Measurements from ENCODE around the gene SMPD4.
"Not testable (repeated sequence)": the region's sequence is repeated elsewhere in the genome, so short reads cannot be mapped to it uniquely, and the experiment has no call there.

The SMPD4 gene

GRCh38 chr2:130157354-130157753 lies 24.0 kb downstream of the SMPD4 start:
- not testable (repeated sequence) for DNase-seq

GRCh38 chr2:130156624-130157004 lies 24.8 kb downstream of the SMPD4 start:
- no peak for DNase-seq

GRCh38 chr2:130155956-130156623 lies 25.3 kb downstream of the SMPD4 start:
- DNase-seq: peak; percentile 71

- DNase-seq: no peak
Measured at GRCh38 chr2:130154773-130155765, 26.3 kb downstream of the SMPD4 start.

- not testable (repeated sequence) for DNase-seq
Measured at GRCh38 chr2:130154423-130154770, 27.0 kb downstream of the SMPD4 start.

- not testable (repeated sequence) for DNase-seq
Measured at GRCh38 chr2:130153721-130154422, 27.5 kb downstream of the SMPD4 start.

GRCh38 chr2:130152816-130153595 lies 28.4 kb downstream of the SMPD4 start:
- DNase-seq: no peak

GRCh38 chr2:130152136-130152815 lies 29.1 kb downstream of the SMPD4 start:
- DNase-seq: not testable (repeated sequence)

GRCh38 chr2:130151145-130151512 lies 30.3 kb downstream of the SMPD4 start:
- not testable (repeated sequence) for DNase-seq

- no peak for DNase-seq
Measured at GRCh38 chr2:130150181-130151144, 30.9 kb downstream of the SMPD4 start.

- DNase-seq: not testable (repeated sequence)
Measured at GRCh38 chr2:130148515-130148914, 32.9 kb downstream of the SMPD4 start.

GRCh38 chr2:130145006-130145414 lies 36.4 kb downstream of the SMPD4 start, which contains the start of gene CCDC74B:
Gene CCDC74B (minus strand): TSS chr2:130145112. CDS start chr2:130144996, 116 bp downstream.
- DNase-seq: peak; percentile 47

GRCh38 chr2:130143266-130144039 lies 37.9 kb downstream of the SMPD4 start:
- DNase-seq: not testable (repeated sequence)

GRCh38 chr2:130142396-130143265 lies 38.8 kb downstream of the SMPD4 start:
- DNase-seq: not testable (repeated sequence)

- DNase-seq: not testable (repeated sequence)
Measured at GRCh38 chr2:130141645-130142370, 39.6 kb downstream of the SMPD4 start.

- DNase-seq: not testable (repeated sequence)
Measured at GRCh38 chr2:130141002-130141401, 40.4 kb downstream of the SMPD4 start.

- not testable (repeated sequence) for DNase-seq
Measured at GRCh38 chr2:130140516-130140915, 40.9 kb downstream of the SMPD4 start.

Data from NCI-H1694 (cell line).